ENCODE measurements around the gene NRG2.

DNA sequence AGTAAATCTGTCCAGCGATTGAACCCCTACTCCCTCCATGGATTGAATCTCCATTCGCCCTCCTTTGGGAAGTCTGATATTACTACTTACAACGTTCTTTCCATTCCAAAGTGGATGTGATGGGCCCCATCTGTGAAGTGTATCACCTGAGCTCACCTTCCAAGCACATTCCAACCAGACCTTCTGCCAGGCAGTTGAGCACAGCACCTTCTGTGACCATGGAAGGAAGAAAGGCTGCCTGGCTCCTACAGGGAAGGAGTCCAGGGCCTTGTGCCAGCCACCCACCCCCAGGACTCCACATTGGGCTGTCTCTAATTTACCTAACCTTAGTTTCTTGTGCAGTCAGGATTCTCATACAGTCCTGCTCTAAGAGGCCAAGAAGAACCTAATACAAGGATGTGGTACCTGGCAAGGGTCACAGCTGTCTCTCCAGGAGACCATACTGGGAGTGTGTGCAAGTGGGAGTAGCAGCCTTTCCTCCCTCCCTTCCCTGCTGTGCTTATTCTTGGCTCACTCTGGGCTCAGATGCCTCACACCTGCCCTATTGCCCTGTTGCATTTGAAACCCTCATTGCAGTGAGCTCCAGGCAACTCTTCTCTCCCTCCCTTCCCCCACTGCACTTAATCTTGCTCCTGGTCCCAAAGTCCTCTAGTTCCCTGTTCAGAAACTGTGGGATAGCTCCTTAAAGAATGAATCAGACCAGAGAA, 116.1 kb downstream of the NRG2 start:
- TF ChIP-seq, protein P1, sequence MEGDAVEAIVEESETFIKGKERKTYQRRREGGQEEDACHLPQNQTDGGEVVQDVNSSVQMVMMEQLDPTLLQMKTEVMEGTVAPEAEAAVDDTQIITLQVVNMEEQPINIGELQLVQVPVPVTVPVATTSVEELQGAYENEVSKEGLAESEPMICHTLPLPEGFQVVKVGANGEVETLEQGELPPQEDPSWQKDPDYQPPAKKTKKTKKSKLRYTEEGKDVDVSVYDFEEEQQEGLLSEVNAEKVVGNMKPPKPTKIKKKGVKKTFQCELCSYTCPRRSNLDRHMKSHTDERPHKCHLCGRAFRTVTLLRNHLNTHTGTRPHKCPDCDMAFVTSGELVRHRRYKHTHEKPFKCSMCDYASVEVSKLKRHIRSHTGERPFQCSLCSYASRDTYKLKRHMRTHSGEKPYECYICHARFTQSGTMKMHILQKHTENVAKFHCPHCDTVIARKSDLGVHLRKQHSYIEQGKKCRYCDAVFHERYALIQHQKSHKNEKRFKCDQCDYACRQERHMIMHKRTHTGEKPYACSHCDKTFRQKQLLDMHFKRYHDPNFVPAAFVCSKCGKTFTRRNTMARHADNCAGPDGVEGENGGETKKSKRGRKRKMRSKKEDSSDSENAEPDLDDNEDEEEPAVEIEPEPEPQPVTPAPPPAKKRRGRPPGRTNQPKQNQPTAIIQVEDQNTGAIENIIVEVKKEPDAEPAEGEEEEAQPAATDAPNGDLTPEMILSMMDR (IDR thresholded peaks at IDR 0.05; ENCODE audit: insufficient read depth, low read length): no peak
- TF ChIP-seq POLR2AphosphoS5 (IDR thresholded peaks at IDR 0.05; ENCODE audit: low read depth) (no peak), GABPA (IDR thresholded peaks at IDR 0.05; ENCODE audit: low read depth) (no peak)
- TF ChIP-seq, protein P2, sequence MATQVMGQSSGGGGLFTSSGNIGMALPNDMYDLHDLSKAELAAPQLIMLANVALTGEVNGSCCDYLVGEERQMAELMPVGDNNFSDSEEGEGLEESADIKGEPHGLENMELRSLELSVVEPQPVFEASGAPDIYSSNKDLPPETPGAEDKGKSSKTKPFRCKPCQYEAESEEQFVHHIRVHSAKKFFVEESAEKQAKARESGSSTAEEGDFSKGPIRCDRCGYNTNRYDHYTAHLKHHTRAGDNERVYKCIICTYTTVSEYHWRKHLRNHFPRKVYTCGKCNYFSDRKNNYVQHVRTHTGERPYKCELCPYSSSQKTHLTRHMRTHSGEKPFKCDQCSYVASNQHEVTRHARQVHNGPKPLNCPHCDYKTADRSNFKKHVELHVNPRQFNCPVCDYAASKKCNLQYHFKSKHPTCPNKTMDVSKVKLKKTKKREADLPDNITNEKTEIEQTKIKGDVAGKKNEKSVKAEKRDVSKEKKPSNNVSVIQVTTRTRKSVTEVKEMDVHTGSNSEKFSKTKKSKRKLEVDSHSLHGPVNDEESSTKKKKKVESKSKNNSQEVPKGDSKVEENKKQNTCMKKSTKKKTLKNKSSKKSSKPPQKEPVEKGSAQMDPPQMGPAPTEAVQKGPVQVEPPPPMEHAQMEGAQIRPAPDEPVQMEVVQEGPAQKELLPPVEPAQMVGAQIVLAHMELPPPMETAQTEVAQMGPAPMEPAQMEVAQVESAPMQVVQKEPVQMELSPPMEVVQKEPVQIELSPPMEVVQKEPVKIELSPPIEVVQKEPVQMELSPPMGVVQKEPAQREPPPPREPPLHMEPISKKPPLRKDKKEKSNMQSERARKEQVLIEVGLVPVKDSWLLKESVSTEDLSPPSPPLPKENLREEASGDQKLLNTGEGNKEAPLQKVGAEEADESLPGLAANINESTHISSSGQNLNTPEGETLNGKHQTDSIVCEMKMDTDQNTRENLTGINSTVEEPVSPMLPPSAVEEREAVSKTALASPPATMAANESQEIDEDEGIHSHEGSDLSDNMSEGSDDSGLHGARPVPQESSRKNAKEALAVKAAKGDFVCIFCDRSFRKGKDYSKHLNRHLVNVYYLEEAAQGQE (IDR thresholded peaks at IDR 0.05; ENCODE audit: insufficient replicate concordance, low read depth): no peak

Measured in HL-60 (cell line).